ENCODE results near the gene HYI. TPM values are rescaled to one million over a fixed set of nuclear protein-coding genes. Genes with fewer than 3 reads are reported as not detected.

HYI gene
- total and polyA plus RNA-seq, 2 donors (not counting 1 experiment from before 2014, with no cell fraction given) = 26.3 to 36.5 TPM

DNA sequence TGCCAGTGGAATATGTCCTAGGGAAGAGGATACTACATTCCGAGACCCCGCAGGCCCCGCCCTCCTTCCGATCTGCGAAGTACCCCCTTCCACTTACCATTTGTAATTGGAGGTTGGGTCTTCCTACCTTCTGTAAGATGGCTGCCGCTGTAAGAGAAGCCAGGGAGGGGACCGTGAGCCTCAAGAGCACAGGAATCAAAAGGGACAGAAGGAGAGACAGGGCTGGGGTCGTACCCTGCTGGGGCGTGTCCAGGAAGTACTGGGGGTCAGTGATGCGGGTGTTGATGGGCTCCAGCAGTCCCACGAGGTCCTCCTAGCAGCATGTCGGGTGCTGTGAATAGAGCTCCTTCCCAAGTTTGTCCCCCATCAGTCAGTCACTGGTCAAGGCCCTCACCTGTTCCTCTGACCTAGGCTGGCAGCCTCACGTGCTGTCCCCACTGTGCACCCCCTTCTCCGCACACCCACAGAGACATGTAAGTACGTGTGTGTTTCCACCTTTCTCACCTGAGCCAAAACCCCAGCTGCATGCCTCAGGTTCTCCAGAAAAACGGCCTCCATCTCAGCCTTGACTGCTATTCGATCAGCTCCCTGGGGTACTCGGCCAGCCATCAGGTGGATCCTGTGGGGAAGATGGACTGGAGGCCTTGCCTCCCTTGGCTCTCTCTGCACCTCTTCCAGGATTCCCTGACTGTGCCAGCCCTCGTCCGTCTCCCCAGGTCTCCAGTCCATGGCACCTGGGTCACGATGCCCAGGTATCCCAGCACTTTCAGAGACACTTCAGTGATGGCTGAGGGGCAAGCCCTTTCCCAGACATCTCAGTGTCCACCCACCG, 1.8 kb downstream of the HYI start:
- no peak for TF ChIP-seq EZH2 (IDR thresholded peaks at IDR 0.05; ENCODE audit: low read length, missing control alignments)
- TF ChIP-seq, protein P1, sequence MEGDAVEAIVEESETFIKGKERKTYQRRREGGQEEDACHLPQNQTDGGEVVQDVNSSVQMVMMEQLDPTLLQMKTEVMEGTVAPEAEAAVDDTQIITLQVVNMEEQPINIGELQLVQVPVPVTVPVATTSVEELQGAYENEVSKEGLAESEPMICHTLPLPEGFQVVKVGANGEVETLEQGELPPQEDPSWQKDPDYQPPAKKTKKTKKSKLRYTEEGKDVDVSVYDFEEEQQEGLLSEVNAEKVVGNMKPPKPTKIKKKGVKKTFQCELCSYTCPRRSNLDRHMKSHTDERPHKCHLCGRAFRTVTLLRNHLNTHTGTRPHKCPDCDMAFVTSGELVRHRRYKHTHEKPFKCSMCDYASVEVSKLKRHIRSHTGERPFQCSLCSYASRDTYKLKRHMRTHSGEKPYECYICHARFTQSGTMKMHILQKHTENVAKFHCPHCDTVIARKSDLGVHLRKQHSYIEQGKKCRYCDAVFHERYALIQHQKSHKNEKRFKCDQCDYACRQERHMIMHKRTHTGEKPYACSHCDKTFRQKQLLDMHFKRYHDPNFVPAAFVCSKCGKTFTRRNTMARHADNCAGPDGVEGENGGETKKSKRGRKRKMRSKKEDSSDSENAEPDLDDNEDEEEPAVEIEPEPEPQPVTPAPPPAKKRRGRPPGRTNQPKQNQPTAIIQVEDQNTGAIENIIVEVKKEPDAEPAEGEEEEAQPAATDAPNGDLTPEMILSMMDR (conservative IDR thresholded peaks at IDR 0.05 in 1 of 2, IDR thresholded peaks at IDR 0.05 in 1 of 2; ENCODE audit: low read depth in 1 of 2, low read length in 2 of 2) = no peak
- Histone ChIP-seq H3K27ac (ENCODE audit: insufficient read depth, low read length) (no peak overlapping the region), H3K27me3 (ENCODE audit: control insufficient read depth, insufficient read depth, low read length) (no peaks in the 10 kb centered on the region), H3K4me2 (ENCODE audit: extremely low read depth, insufficient read depth, low read length) (peak overlapping the region; percentile 77), H3K79me2 (ENCODE audit: control insufficient read depth, insufficient read depth, low read length) (peaks cover 5% of the 10 kb centered on the region), H3K4me1 (ENCODE audit: control insufficient read depth, extremely low read depth, insufficient read depth, low read length) (peaks cover 5% of the 10 kb centered on the region), H2AFZ (ENCODE audit: low read length) (no peak overlapping the region), H3K4me3 (replicated peaks in 1 of 4; ENCODE audit: control extremely low read depth in 1 of 4, insufficient read depth in 1 of 4, low read depth in 3 of 4, low read length in 4 of 4) (no peak overlapping the region), H3K9ac (ENCODE audit: insufficient read depth, low read length) (no peak overlapping the region), H3K9me3 (ENCODE audit: control insufficient read depth, insufficient read depth, low read depth, low read length) (no peaks in the 10 kb centered on the region), H3K36me3 (ENCODE audit: control insufficient read depth, insufficient read depth, low read length) (peaks cover 32% of the 10 kb centered on the region), H4K20me1 (ENCODE audit: control insufficient read depth, extremely low read depth, insufficient read depth, low read length) (no peaks in the 10 kb centered on the region)
- DNase-seq (ENCODE audit: low read depth in 2 of 2) = no peak

DNA sequence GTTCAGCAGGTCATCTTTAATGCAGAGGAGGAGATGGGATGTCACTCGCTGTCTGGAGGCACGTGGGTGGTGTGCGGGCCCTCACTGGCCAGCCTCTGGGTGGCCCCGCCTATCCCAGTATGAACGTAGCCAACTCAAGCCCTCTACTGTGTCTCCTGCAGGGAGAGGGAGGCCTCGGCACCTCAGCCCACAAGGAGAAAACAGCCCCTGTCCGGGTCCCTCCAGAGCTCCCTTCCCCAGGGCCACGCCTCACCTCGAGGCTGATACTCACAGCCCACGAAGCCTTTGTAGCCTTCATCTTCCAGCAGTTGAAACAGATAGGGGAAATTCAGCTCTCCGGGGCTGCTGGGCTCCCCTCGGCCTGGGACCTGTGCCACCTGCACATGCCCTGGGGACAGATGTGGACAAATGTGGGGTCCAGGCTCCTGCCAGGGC, 2.6 kb downstream of the HYI start:
- H3K4me2 ChIP-seq (ENCODE audit: extremely low read depth, insufficient read depth, low read length) = no peak overlapping the region
- H3K4me1 ChIP-seq (ENCODE audit: control insufficient read depth, extremely low read depth, insufficient read depth, low read length) = peaks cover 5% of the 10 kb centered on the region
- no peak overlapping the region for H3K9ac ChIP-seq (ENCODE audit: insufficient read depth, low read length)
- H3K27ac ChIP-seq (ENCODE audit: insufficient read depth, low read length) = no peak overlapping the region
- no peaks in the 10 kb centered on the region for H3K27me3 ChIP-seq (ENCODE audit: control insufficient read depth, insufficient read depth, low read length)
- H4K20me1 ChIP-seq (ENCODE audit: control insufficient read depth, extremely low read depth, insufficient read depth, low read length) = no peaks in the 10 kb centered on the region
- H3K9me3 ChIP-seq (ENCODE audit: control insufficient read depth, insufficient read depth, low read depth, low read length) = no peaks in the 10 kb centered on the region
- H3K79me2 ChIP-seq (ENCODE audit: control insufficient read depth, insufficient read depth, low read length) = peaks cover 5% of the 10 kb centered on the region
- no peak overlapping the region for H2AFZ ChIP-seq (ENCODE audit: low read length)
- TF ChIP-seq, protein P1 (conservative IDR thresholded peaks at IDR 0.05 in 1 of 2, IDR thresholded peaks at IDR 0.05 in 1 of 2; ENCODE audit: low read depth in 1 of 2, low read length in 2 of 2) = no peak
- TF ChIP-seq EZH2 (IDR thresholded peaks at IDR 0.05; ENCODE audit: low read length, missing control alignments) = no peak
- H3K36me3 ChIP-seq (ENCODE audit: control insufficient read depth, insufficient read depth, low read length) = peaks cover 34% of the 10 kb centered on the region
- no peak overlapping the region for H3K4me3 ChIP-seq (replicated peaks in 1 of 4; ENCODE audit: control extremely low read depth in 1 of 4, insufficient read depth in 1 of 4, low read depth in 3 of 4, low read length in 4 of 4)
- DNase-seq (ENCODE audit: low read depth in 2 of 2) = no peak

GRCh38 chr1:43450251-43450941, 3.3 kb downstream of the HYI start:
- Histone ChIP-seq H3K27me3 (ENCODE audit: control insufficient read depth, insufficient read depth, low read length) (no peaks in the 10 kb centered on the region), H4K20me1 (ENCODE audit: control insufficient read depth, extremely low read depth, insufficient read depth, low read length) (no peaks in the 10 kb centered on the region), H3K27ac (ENCODE audit: insufficient read depth, low read length) (no peak overlapping the region), H3K79me2 (ENCODE audit: control insufficient read depth, insufficient read depth, low read length) (peaks cover 5% of the 10 kb centered on the region), H3K9ac (ENCODE audit: insufficient read depth, low read length) (no peak overlapping the region), H3K9me3 (ENCODE audit: control insufficient read depth, insufficient read depth, low read depth, low read length) (no peaks in the 10 kb centered on the region), H3K36me3 (ENCODE audit: control insufficient read depth, insufficient read depth, low read length) (peaks cover 37% of the 10 kb centered on the region), H3K4me1 (ENCODE audit: control insufficient read depth, extremely low read depth, insufficient read depth, low read length) (peaks cover 5% of the 10 kb centered on the region), H3K4me3 (replicated peaks in 1 of 4; ENCODE audit: control extremely low read depth in 1 of 4, insufficient read depth in 1 of 4, low read depth in 3 of 4, low read length in 4 of 4) (no peak overlapping the region), H2AFZ (ENCODE audit: low read length) (no peak overlapping the region), H3K4me2 (ENCODE audit: extremely low read depth, insufficient read depth, low read length) (no peak overlapping the region)
- no peak for TF ChIP-seq EZH2 (IDR thresholded peaks at IDR 0.05; ENCODE audit: low read length, missing control alignments)
- TF ChIP-seq, protein P1 (conservative IDR thresholded peaks at IDR 0.05 in 1 of 2, IDR thresholded peaks at IDR 0.05 in 1 of 2; ENCODE audit: low read depth in 1 of 2, low read length in 2 of 2) = no peak
- DNase-seq (ENCODE audit: low read depth in 2 of 2) = no peak
